ENCODE results near the gene DROSHA. TPM values are rescaled to one million over a fixed set of nuclear protein-coding genes. Genes with fewer than 3 reads are reported as not detected.

The DROSHA gene
- total RNA-seq, 1 experiment from 2014 or later: 106 TPM

- H3K27ac Mint-ChIP-seq: no peak overlapping the region
- H3K36me3 Mint-ChIP-seq (ENCODE audit: insufficient read depth in 1 of 3, low read depth in 3 of 3): no peaks in the 10 kb centered on the region; a peak in 1 of 7 replicates
- no peak for DNase-seq
- Histone ChIP-seq H3K56ac (ENCODE audit: insufficient read length, low read depth, low read length) (no peak overlapping the region), H3K14ac (ENCODE audit: insufficient read depth, low read length) (no peak overlapping the region), H2BK5ac (ENCODE audit: insufficient read length, low read length) (no peak overlapping the region), H2AFZ (ENCODE audit: low read length) (no peak overlapping the region), H2BK120ac (ENCODE audit: low read depth, low read length, poor library complexity, severe bottlenecking) (no peak overlapping the region), H3K4me2 (ENCODE audit: insufficient read depth, insufficient read length, low read length) (no peak overlapping the region), H3K23ac (ENCODE audit: insufficient read length, low read depth, low read length) (no peak overlapping the region), H3K23me2 (ENCODE audit: insufficient read length, low read depth, low read length, poor library complexity, severe bottlenecking) (no peaks in the 10 kb centered on the region), H3K9me3 (ENCODE audit: control insufficient read depth, low read depth, low read length) (no peaks in the 10 kb centered on the region), H2BK12ac (ENCODE audit: insufficient read length, low read depth, low read length) (no peak overlapping the region), H3K79me1 (ENCODE audit: insufficient read depth, low read depth, low read length, poor library complexity, severe bottlenecking) (no peaks in the 10 kb centered on the region), H3K4ac (ENCODE audit: low read depth, low read length) (no peak overlapping the region), H3K9ac (ENCODE audit: extremely low read depth, insufficient read length, low read length) (no peak overlapping the region), H3T11ph (ENCODE audit: low read length) (no peak overlapping the region), H2AK5ac (ENCODE audit: insufficient read length, low read length) (no peak overlapping the region), H3K79me2 (ENCODE audit: insufficient read depth, low read length) (no peaks in the 10 kb centered on the region), H4K5ac (ENCODE audit: insufficient read length, low read depth, low read length) (no peak overlapping the region), H2BK20ac (ENCODE audit: low read depth, low read length, poor library complexity, severe bottlenecking) (no peak overlapping the region), H3K18ac (ENCODE audit: insufficient read length, low read depth, low read length) (no peak overlapping the region), H3K27ac (ENCODE audit: insufficient read length, low read depth, low read length) (no peak overlapping the region), H4K20me1 (ENCODE audit: control insufficient read depth, insufficient read depth, insufficient read length) (no peaks in the 10 kb centered on the region), H3K4me1 (ENCODE audit: insufficient read depth, low read length) (peaks cover 7% of the 10 kb centered on the region; the same call in 1 of the 2 replicates), H4K91ac (ENCODE audit: insufficient read length, low read depth, low read length) (no peak overlapping the region), H2BK15ac (ENCODE audit: low read depth, low read length) (no peak overlapping the region), H4K8ac (replicated peaks; ENCODE audit: insufficient read length, low read depth, low read length) (no peak overlapping the region), H3K27me3 (ENCODE audit: insufficient read depth, low read length) (no peaks in the 10 kb centered on the region)
- no peaks in the 10 kb centered on the region for H3K9me3 Mint-ChIP-seq
- H3K27me3 Mint-ChIP-seq (ENCODE audit: low read depth): no peaks in the 10 kb centered on the region; the same call in 1 of the 2 replicates
- H3K4me1 Mint-ChIP-seq: peaks cover 21 to 24% of the 10 kb centered on the region in 2 experiments
- no peak for TF ChIP-seq CTCF (conservative IDR thresholded peaks at IDR 0.05)
- H3K4me3 Mint-ChIP-seq: no peak overlapping the region
These were observed 153.8 kb downstream of the DROSHA start for GRCh38 chr5:31378136-31378535.

All from H9 (cell line).